Activated CD8-positive, alpha-beta T cell treated with anti-CD3 and anti-CD28 coated beads, Interleukin-2, amount 10 ng/mL, durations not matched to agents 7 days and 5 days (primary cell): ENCODE measurements around the gene ATL2. TPM values are rescaled to one million over a fixed set of nuclear protein-coding genes. Genes with fewer than 3 reads are reported as not detected.
"Not testable (repeated sequence)": the region's sequence is repeated elsewhere in the genome, so short reads cannot be mapped to it uniquely, and the experiment has no call there.

Source experiments
- ATAC-seq: fragments of 150-1000 bp; cut with Tn5 transposase; one replicate; pipeline ENCODE4 v1.10.0; 2021; ENCODE audit warnings: moderate library complexity
- CTCF ChIA-PET: fragments of 350-600 bp; sonication (Branson Sonifier 250); formaldehyde crosslinking; loops from one replicate; lab custom pipeline; 2021; ENCODE audit warnings: antibody characterized with exemption; lab: Charles Lee
- POLR2A ChIA-PET: fragments of 350-600 bp; sonication (Branson Sonifier 250); formaldehyde crosslinking; loops from one replicate; lab custom pipeline; 2021; ENCODE audit warnings: antibody characterized with exemption; lab: Charles Lee
- DNase-seq: peaks from one replicate; pipeline ENCODE4 v3.0.0-alpha.2; 2020
- H3K27ac Mint-ChIP-seq: one replicate; pipeline ENCODE4 v1.8.0; 2021; ENCODE audit warnings: mild to moderate bottlenecking, mixed read lengths
- H3K27me3 Mint-ChIP-seq: one replicate; pipeline ENCODE4 v1.8.0; 2021; ENCODE audit warnings: low read depth, mixed read lengths
- H3K36me3 Mint-ChIP-seq: one replicate; pipeline ENCODE4 v1.8.0; 2021; ENCODE audit warnings: low read depth, mixed read lengths
- H3K4me1 Mint-ChIP-seq: one replicate; pipeline ENCODE4 v1.8.0; 2021; ENCODE audit warnings: low read depth, mixed read lengths
- H3K4me3 Mint-ChIP-seq: one replicate; pipeline ENCODE4 v1.8.0; 2021; ENCODE audit warnings: mild to moderate bottlenecking, mixed read lengths
- H3K9me3 Mint-ChIP-seq: one replicate; pipeline ENCODE4 v1.8.0; 2022; ENCODE audit warnings: mixed read lengths; ENCODE audit not compliant: insufficient read depth
- total RNA-seq, 2 experiments: library from RNA; stranded (reverse); gene quantifications; one replicate each; pipeline ENCODE4 v1.2.3, GENCODE V29; 2021

The ATL2 gene
- total RNA-seq, 2 experiments from 2014 or later: 50.5 to 58.7 TPM

- POLR2A ChIA-PET: no interaction called here
- H3K4me3 Mint-ChIP-seq: no peak overlapping the region
- ATAC-seq: no peak
- H3K4me1 Mint-ChIP-seq: no peaks in the 10 kb centered on the region
- H3K9me3 Mint-ChIP-seq: no peaks in the 10 kb centered on the region
- no peak for DNase-seq
- H3K36me3 Mint-ChIP-seq: no peaks in the 10 kb centered on the region
- CTCF ChIA-PET: interaction anchor here (1.7 kb wide), 1 partner anchor 277 kb away, joined by 4 read pairs; no protein-coding TSS in a partner anchor
- H3K27ac Mint-ChIP-seq: no peak overlapping the region
- peaks cover 11% of the 10 kb centered on the region for H3K27me3 Mint-ChIP-seq
Observed at GRCh38 chr2:38259311-38259710, 117.8 kb downstream of the ATL2 start.

GRCh38 chr2:38257680-38258079 is 119.4 kb downstream of the ATL2 start:
- DNase-seq, H3K4me1 Mint-ChIP-seq, H3K27ac Mint-ChIP-seq, H3K4me3 Mint-ChIP-seq, CTCF ChIA-PET, POLR2A ChIA-PET, H3K36me3 Mint-ChIP-seq, H3K9me3 Mint-ChIP-seq, ATAC-seq: not testable (repeated sequence)
- peaks cover 14% of the 10 kb centered on the region for H3K27me3 Mint-ChIP-seq

GRCh38 chr2:38256610-38257009 is 120.5 kb downstream of the ATL2 start:
- CTCF ChIA-PET: no interaction called here

GRCh38 chr2:38255211-38255610 is 121.9 kb downstream of the ATL2 start:
- ChIA-PET POLR2A (no interaction called here), CTCF (no interaction called here)

More at GRCh38 chr2:38256610-38257009, 120.5 kb downstream of the ATL2 start:
- no peak for DNase-seq
- H3K9me3 Mint-ChIP-seq: no peaks in the 10 kb centered on the region
- no peak for ATAC-seq
- no peak overlapping the region for H3K4me3 Mint-ChIP-seq
- POLR2A ChIA-PET: no interaction called here
- peaks cover 17% of the 10 kb centered on the region for H3K27me3 Mint-ChIP-seq
- H3K27ac Mint-ChIP-seq: no peak overlapping the region
- H3K36me3 Mint-ChIP-seq: no peaks in the 10 kb centered on the region
- H3K4me1 Mint-ChIP-seq: no peaks in the 10 kb centered on the region

GRCh38 chr2:38254796-38255195 is 122.3 kb downstream of the ATL2 start:
- Mint-ChIP-seq H3K4me3 (no peak overlapping the region), H3K36me3 (no peaks in the 10 kb centered on the region), H3K4me1 (no peaks in the 10 kb centered on the region), H3K27ac (no peak overlapping the region), H3K9me3 (no peaks in the 10 kb centered on the region), H3K27me3 (peaks cover 14% of the 10 kb centered on the region)
- ChIA-PET CTCF (no interaction called here), POLR2A (no interaction called here)
- no peak for ATAC-seq
- no peak for DNase-seq

More at GRCh38 chr2:38255211-38255610, 121.9 kb downstream of the ATL2 start:
- H3K27ac Mint-ChIP-seq: no peak overlapping the region
- no peaks in the 10 kb centered on the region for H3K4me1 Mint-ChIP-seq
- DNase-seq: no peak
- H3K27me3 Mint-ChIP-seq: peaks cover 14% of the 10 kb centered on the region
- no peak overlapping the region for H3K4me3 Mint-ChIP-seq
- no peaks in the 10 kb centered on the region for H3K9me3 Mint-ChIP-seq
- H3K36me3 Mint-ChIP-seq: no peaks in the 10 kb centered on the region
- ATAC-seq: no peak

- CTCF ChIA-PET: no interaction called here
Observed at GRCh38 chr2:38251940-38252339, 125.1 kb downstream of the ATL2 start.

GRCh38 chr2:38248707-38249106 is 128.4 kb downstream of the ATL2 start:
- POLR2A ChIA-PET: no interaction called here

More at GRCh38 chr2:38251940-38252339, 125.1 kb downstream of the ATL2 start:
- Mint-ChIP-seq H3K36me3 (no peaks in the 10 kb centered on the region), H3K4me3 (no peak overlapping the region), H3K9me3 (no peaks in the 10 kb centered on the region), H3K4me1 (no peaks in the 10 kb centered on the region), H3K27ac (no peak overlapping the region), H3K27me3 (peaks cover 10% of the 10 kb centered on the region)
- ATAC-seq (no peak), DNase-seq (no peak)
- POLR2A ChIA-PET: no interaction called here

GRCh38 chr2:38248255-38248654 is 128.8 kb downstream of the ATL2 start:
- CTCF ChIA-PET: no interaction called here
- POLR2A ChIA-PET: no interaction called here
- Mint-ChIP-seq H3K9me3 (no peaks in the 10 kb centered on the region), H3K4me1 (no peaks in the 10 kb centered on the region), H3K27ac (no peak overlapping the region), H3K27me3 (peaks cover 5% of the 10 kb centered on the region), H3K36me3 (no peaks in the 10 kb centered on the region), H3K4me3 (no peak overlapping the region)
- no peak for ATAC-seq
- no peak for DNase-seq

More at GRCh38 chr2:38248707-38249106, 128.4 kb downstream of the ATL2 start:
- Mint-ChIP-seq H3K9me3 (no peaks in the 10 kb centered on the region), H3K27me3 (peaks cover 5% of the 10 kb centered on the region), H3K4me1 (no peaks in the 10 kb centered on the region), H3K4me3 (no peak overlapping the region), H3K36me3 (no peaks in the 10 kb centered on the region), H3K27ac (no peak overlapping the region)
- ATAC-seq: no peak
- CTCF ChIA-PET: no interaction called here
- no peak for DNase-seq

GRCh38 chr2:38246105-38246504 is 131.0 kb downstream of the ATL2 start:
- Mint-ChIP-seq H3K27me3 (peaks cover 6% of the 10 kb centered on the region), H3K9me3 (no peaks in the 10 kb centered on the region), H3K27ac (no peak overlapping the region), H3K4me3 (no peak overlapping the region), H3K36me3 (no peaks in the 10 kb centered on the region), H3K4me1 (no peaks in the 10 kb centered on the region)
- no peak for ATAC-seq
- CTCF ChIA-PET: no interaction called here
- no peak for DNase-seq
- POLR2A ChIA-PET: no interaction called here

GRCh38 chr2:38245114-38245641 is 131.9 kb downstream of the ATL2 start:
- no peaks in the 10 kb centered on the region for H3K9me3 Mint-ChIP-seq
- DNase-seq (no peak), ATAC-seq (no peak)
- ChIA-PET CTCF (no interaction called here), POLR2A (no interaction called here)
- H3K27ac Mint-ChIP-seq: no peak overlapping the region
- no peaks in the 10 kb centered on the region for H3K36me3 Mint-ChIP-seq
- peaks cover 6% of the 10 kb centered on the region for H3K27me3 Mint-ChIP-seq
- no peak overlapping the region for H3K4me3 Mint-ChIP-seq
- no peaks in the 10 kb centered on the region for H3K4me1 Mint-ChIP-seq

- DNase-seq (no peak), ATAC-seq (no peak)
- Mint-ChIP-seq H3K27ac (no peak overlapping the region), H3K27me3 (peaks cover 6% of the 10 kb centered on the region), H3K36me3 (no peaks in the 10 kb centered on the region), H3K4me3 (no peak overlapping the region), H3K9me3 (no peaks in the 10 kb centered on the region), H3K4me1 (no peaks in the 10 kb centered on the region)
- POLR2A ChIA-PET: no interaction called here
- CTCF ChIA-PET: no interaction called here
Observed at GRCh38 chr2:38244301-38244700, 132.8 kb downstream of the ATL2 start.
